HepG2 (cell line): ENCODE results near the gene MYO10. TPM values are rescaled to one million over a fixed set of nuclear protein-coding genes. Genes with fewer than 3 reads are reported as not detected.

Source experiments
- ATAC-seq: fragments of 200-7000 bp; cut with Tn5 transposase; 3 replicates; pipeline ENCODE4 v1.9.1; 2020; ENCODE audit warnings: mild to moderate bottlenecking, moderate library complexity
- BruUV-seq: library from RNA; stranded (reverse); fragments of 400-500 nt; replicated peaks from 2 replicates; lab custom pipeline; 2021; lab: Mats Ljungman, UMichigan
- CTCF ChIA-PET: fragments of 300-600 bp; formaldehyde crosslinking; extraction: SDS; loops from one replicate; lab custom pipeline; 2021; ENCODE audit warnings: low total read pairs, inconsistent platforms, low intra/inter-chr PET ratio; lab: Yijun Ruan, JAX
- POLR2A ChIA-PET: fragments of 350-600 bp; sonication (Branson Sonifier 250); formaldehyde crosslinking; loops from one replicate; lab custom pipeline; 2020; ENCODE audit warnings: antibody characterized with exemption, inconsistent platforms; lab: Yijun Ruan, JAX
- DNase-seq: peaks from one replicate; pipeline ENCODE4 v3.0.0-alpha.2; 2015; ENCODE audit warnings: low spot score
- FAIRE-seq: peaks from 3 replicates; lab custom pipeline; 2011; peaks lifted over from hg19 to GRCh38; lab: Jason Lieb, UNC
- H2AFZ ChIP-seq: one replicate; pipeline ENCODE4 v1.6.1; 2011; ENCODE audit warnings: low read length, inconsistent platforms
- H3K27ac ChIP-seq: fragments of 300-600 bp; 3 replicates; pipeline ENCODE4 v1.8.0; 2011; ENCODE audit warnings: mixed run types, mild to moderate bottlenecking, mixed read lengths, low read length, inconsistent platforms; ENCODE audit not compliant: insufficient read depth; ENCODE audit errors: extremely low read length
- H3K27me3 ChIP-seq, 2 experiments: fragments of 200-600 bp in 1 of 2; 2 replicates in 1 of 2; 3 replicates in 1 of 2; pipeline versions ENCODE4 v1.6.0 to v1.8.0; 2011; ENCODE audit warnings: low read length in 2 of 2, mild to moderate bottlenecking in 2 of 2, moderate library complexity in 2 of 2, inconsistent platforms in 1 of 2; ENCODE audit not compliant: insufficient read depth in 2 of 2, control insufficient read depth in 1 of 2
- H3K36me3 ChIP-seq, 2 experiments: fragments of 200-600 bp in 1 of 2; replicated peaks in 1 of 2; 2 replicates in 1 of 2; 3 replicates in 1 of 2; pipeline versions ENCODE4 v1.5.1 to v1.8.0; 2011; ENCODE audit warnings: low read length in 2 of 2, inconsistent platforms in 1 of 2; ENCODE audit not compliant: insufficient read depth in 2 of 2, control insufficient read depth in 1 of 2
- H3K4me1 ChIP-seq: 2 replicates; pipeline ENCODE4 v1.5.1; 2012; ENCODE audit warnings: low read length, inconsistent platforms; ENCODE audit not compliant: insufficient read depth
- H3K4me2 ChIP-seq: 2 replicates; pipeline ENCODE4 v1.6.0; 2011; ENCODE audit warnings: low read depth, low read length, inconsistent platforms
- H3K4me3 ChIP-seq, 3 experiments: fragments of 200-600 bp in 1 of 3; sonication (generic), shearing (Covaris generic) in 1 of 3; replicated peaks in 1 of 3; 2 replicates each; pipeline ENCODE4 v1.5.1; 2011 to 2016; ENCODE audit warnings: low read length in 3 of 3, inconsistent platforms in 2 of 3, low read depth in 2 of 3, mild to moderate bottlenecking in 2 of 3, control low read depth in 1 of 3, mixed read lengths in 1 of 3; ENCODE audit not compliant: insufficient read depth in 1 of 3
- H3K79me2 ChIP-seq: one replicate; pipeline ENCODE4 v1.6.1; 2011; ENCODE audit warnings: low read length, inconsistent platforms; ENCODE audit not compliant: insufficient read depth
- H3K9ac ChIP-seq: 2 replicates; pipeline ENCODE4 v1.6.0; 2011; ENCODE audit warnings: mild to moderate bottlenecking, low read depth, low read length, inconsistent platforms; ENCODE audit not compliant: insufficient read depth
- H3K9me3 ChIP-seq: 2 replicates; pipeline ENCODE4 v1.5.1; 2012; ENCODE audit warnings: mild to moderate bottlenecking, low read length
- H4K20me1 ChIP-seq: 2 replicates; pipeline ENCODE4 v1.6.0; 2011; ENCODE audit warnings: inconsistent platforms, mild to moderate bottlenecking, low read length, moderate library complexity; ENCODE audit not compliant: insufficient read depth
- GPN1 ChIP-seq: sonication (generic); formaldehyde crosslinking; IDR thresholded peaks from 2 replicates; pipeline ENCODE4 v1.5.1; 2020; ENCODE audit warnings: missing genetic modification reagents, borderline replicate concordance
- KDM4B ChIP-seq: sonication (generic); formaldehyde crosslinking; IDR thresholded peaks from 2 replicates; pipeline ENCODE4 v1.4.0; 2020; ENCODE audit warnings: missing genetic modification reagents
- MAFF ChIP-seq: IDR thresholded peaks from 2 replicates; pipeline ENCODE4 v1.6.1; 2011; ENCODE audit warnings: low read depth, low read length, improper control_type of control experiment
- RFX3 ChIP-seq: IDR thresholded peaks from 2 replicates; pipeline ENCODE4 v1.6.1; 2016; ENCODE audit warnings: missing biosample characterization, missing genetic modification reagents
- TBP ChIP-seq: sonication (generic); formaldehyde crosslinking; IDR thresholded peaks from 2 replicates; pipeline ENCODE4 v1.5.0; 2020; ENCODE audit warnings: missing genetic modification reagents
- ZFP41 ChIP-seq: sonication (generic); formaldehyde crosslinking; IDR thresholded peaks from 2 replicates; pipeline ENCODE4 v1.4.0; 2020; ENCODE audit warnings: mild to moderate bottlenecking, missing genetic modification reagents, borderline replicate concordance
- ZNF326 ChIP-seq: sonication (generic); formaldehyde crosslinking; IDR thresholded peaks from 2 replicates; pipeline ENCODE4 v1.4.0; 2020; ENCODE audit warnings: missing genetic modification reagents, borderline replicate concordance
- WGBS: methylation state at CpG from one replicate; pipeline ENCODE4 v1.1.6; 2017; ENCODE audit warnings: low lambda C conversion rate; 5-methylcytosine and 5-hydroxymethylcytosine counted together
- in situ Hi-C: cut with HindIII; loops from 2 replicates; pipeline ENCODE4 v1.10.0; 2017; ENCODE audit warnings: low pct_unique_long_range_greater_than_20kb; ENCODE audit not compliant: extremely low pct_ligation_motif_present
- intact Hi-C: fragments of 100-400 bp; cut with micrococcal nuclease; formaldehyde crosslinking; loops from one replicate; pipeline ENCODE4 v1.10.0; 2022; ENCODE audit not compliant: unreplicated experiment
- polyA plus RNA-seq, 8 experiments: library from polyadenylated mRNA; depleted of rRNA in 3 of 8; stranded (reverse) in 7 of 8; unstranded in 1 of 8; fragments of >200 nt; fragmentation: Illumina TruSeq in 4 of 8; extraction: Trizol in 4 of 8; gene quantifications; 2 replicates each; pipeline versions ENCODE4 v1.2.1 to v1.2.3, GENCODE V29; 2011 to 2016; ENCODE audit warnings: low read depth in 4 of 8, missing spikeins in 1 of 8, mixed read lengths in 1 of 8; ENCODE audit not compliant: insufficient read depth in 1 of 8
- total RNA-seq, 5 experiments: library from RNA; depleted of rRNA; stranded (reverse); fragments of >200 nt; fragmentation: Illumina TruSeq; extraction: Trizol; gene quantifications; 2 replicates each; pipeline ENCODE4 v1.2.3, GENCODE V29; 2016; ENCODE audit warnings: low read depth in 1 of 5
- TF ChIP-seq, protein P1 (sequence below): sonication (generic); formaldehyde crosslinking; IDR thresholded peaks from 2 replicates; pipeline ENCODE4 v1.4.0; 2020; ENCODE audit warnings: missing genetic modification reagents, borderline replicate concordance
- TF ChIP-seq, protein P2 (sequence below): sonication (generic); formaldehyde crosslinking; IDR thresholded peaks from 2 replicates; pipeline ENCODE4 v1.5.0; 2020; ENCODE audit warnings: mild to moderate bottlenecking, missing genetic modification reagents, moderate library complexity
- TF ChIP-seq, protein P3 (sequence below): fragments of 450-650 bp; IDR thresholded peaks from 2 replicates; pipeline ENCODE4 v1.6.1; 2017; ENCODE audit warnings: mild to moderate bottlenecking
- TF ChIP-seq, protein P4 (sequence below): sonication (generic); formaldehyde crosslinking; IDR thresholded peaks from 2 replicates; pipeline ENCODE4 v1.8.1; 2023; ENCODE audit warnings: mild to moderate bottlenecking, missing genetic modification reagents

MYO10 gene
- total and polyA plus RNA-seq, 2 of the 13 experiments (the other 11 are each of a cell fraction or from before 2014, with no cell fraction given), result 4.5 to 14.0 TPM

DNA sequence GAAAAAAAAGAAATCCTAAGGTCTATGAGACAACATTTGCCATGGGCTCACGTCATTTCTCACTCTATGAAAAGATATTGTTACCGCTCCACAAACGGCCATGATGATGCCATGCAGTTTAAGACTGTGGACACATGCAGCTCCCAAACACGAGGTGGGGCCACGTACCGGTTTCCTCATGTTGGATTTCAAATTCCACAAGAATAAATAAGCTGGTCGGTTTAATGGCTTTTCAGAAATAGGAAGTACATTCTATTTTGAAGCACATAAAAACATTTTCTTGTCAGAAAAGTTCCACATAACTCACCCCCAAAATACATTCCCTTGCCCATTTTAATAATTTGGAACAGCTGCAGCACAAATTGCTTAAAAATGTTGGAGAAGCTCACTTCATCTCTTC, 130.6 kb downstream of the MYO10 start:
- DNase-seq, result no peak
- H3K9ac ChIP-seq, result no peak overlapping the region
- no peak for TF ChIP-seq TBP (CRISPR knock-in tag)
- TF ChIP-seq RFX3 (CRISPR knock-in tag), result no peak
- TF ChIP-seq, protein P1, sequence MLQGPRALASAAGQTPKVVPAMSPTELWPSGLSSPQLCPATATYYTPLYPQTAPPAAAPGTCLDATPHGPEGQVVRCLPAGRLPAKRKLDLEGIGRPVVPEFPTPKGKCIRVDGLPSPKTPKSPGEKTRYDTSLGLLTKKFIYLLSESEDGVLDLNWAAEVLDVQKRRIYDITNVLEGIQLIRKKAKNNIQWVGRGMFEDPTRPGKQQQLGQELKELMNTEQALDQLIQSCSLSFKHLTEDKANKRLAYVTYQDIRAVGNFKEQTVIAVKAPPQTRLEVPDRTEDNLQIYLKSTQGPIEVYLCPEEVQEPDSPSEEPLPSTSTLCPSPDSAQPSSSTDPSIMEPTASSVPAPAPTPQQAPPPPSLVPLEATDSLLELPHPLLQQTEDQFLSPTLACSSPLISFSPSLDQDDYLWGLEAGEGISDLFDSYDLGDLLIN (CRISPR knock-in tag), result no peak
- TF ChIP-seq ZFP41, result no peak
- no peak for TF ChIP-seq KDM4B (CRISPR knock-in tag)
- TF ChIP-seq ZNF326 (CRISPR knock-in tag), result no peak
- TF ChIP-seq GPN1, result no peak
- TF ChIP-seq, all 625 proteins: peak for 0
- ChIA-PET CTCF (no interaction called here), POLR2A (no interaction called here)
- Histone ChIP-seq H4K20me1 (no peaks in the 10 kb centered on the region), H3K9me3 (no peaks in the 10 kb centered on the region), H3K79me2 (no peaks in the 10 kb centered on the region), H3K36me3 (no peaks in the 10 kb centered on the region), H3K4me2 (no peak overlapping the region), H3K27me3 (no peaks in the 10 kb centered on the region), H3K4me3 (no peak overlapping the region), H2AFZ (no peak overlapping the region), H3K27ac (no peak overlapping the region), H3K4me1 (peaks cover 19% of the 10 kb centered on the region)
- 61% methylated on average over 7 of the region's 7 CpGs for WGBS
- intact Hi-C loops, result no loop called here
- in situ Hi-C loops, result no loop called here
- no peak for ATAC-seq
- BruUV-seq, result no TSS peak
- FAIRE-seq, result no peak

DNA sequence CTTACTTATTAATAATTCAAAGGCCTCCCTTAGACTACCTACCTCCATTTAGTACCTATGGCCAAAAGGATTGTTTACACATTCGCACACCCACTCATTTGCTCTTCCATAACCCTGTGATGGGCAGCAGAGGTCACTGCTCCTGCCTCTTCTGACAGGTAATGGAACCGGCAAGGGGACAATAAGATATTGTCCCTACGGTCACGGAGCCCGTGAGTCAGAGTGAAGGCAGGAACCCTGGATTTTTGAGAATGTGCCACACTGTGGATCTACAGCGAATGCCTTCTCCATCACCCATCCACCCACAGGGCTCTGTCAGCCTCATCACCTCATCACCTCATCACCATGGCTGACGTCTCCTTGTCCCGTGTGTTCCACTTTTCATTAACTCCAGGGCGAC, 132.3 kb downstream of the MYO10 start:
- no peak overlapping the region for H3K4me3 ChIP-seq
- in situ Hi-C loops (no loop called here), intact Hi-C loops (no loop called here)
- H2AFZ ChIP-seq, result no peak overlapping the region
- no peak overlapping the region for H3K27ac ChIP-seq
- CTCF ChIA-PET, result no interaction called here
- no peaks in the 10 kb centered on the region for H3K79me2 ChIP-seq
- DNase-seq (no peak), ATAC-seq (peak; percentile 73), FAIRE-seq (no peak)
- no peaks in the 10 kb centered on the region for H3K27me3 ChIP-seq
- H4K20me1 ChIP-seq, result no peaks in the 10 kb centered on the region
- no peaks in the 10 kb centered on the region for H3K36me3 ChIP-seq
- H3K9ac ChIP-seq, result no peak overlapping the region
- H3K9me3 ChIP-seq, result no peaks in the 10 kb centered on the region
- WGBS, result 64% methylated on average over 8 of the region's 9 CpGs
- TF ChIP-seq, protein P2, sequence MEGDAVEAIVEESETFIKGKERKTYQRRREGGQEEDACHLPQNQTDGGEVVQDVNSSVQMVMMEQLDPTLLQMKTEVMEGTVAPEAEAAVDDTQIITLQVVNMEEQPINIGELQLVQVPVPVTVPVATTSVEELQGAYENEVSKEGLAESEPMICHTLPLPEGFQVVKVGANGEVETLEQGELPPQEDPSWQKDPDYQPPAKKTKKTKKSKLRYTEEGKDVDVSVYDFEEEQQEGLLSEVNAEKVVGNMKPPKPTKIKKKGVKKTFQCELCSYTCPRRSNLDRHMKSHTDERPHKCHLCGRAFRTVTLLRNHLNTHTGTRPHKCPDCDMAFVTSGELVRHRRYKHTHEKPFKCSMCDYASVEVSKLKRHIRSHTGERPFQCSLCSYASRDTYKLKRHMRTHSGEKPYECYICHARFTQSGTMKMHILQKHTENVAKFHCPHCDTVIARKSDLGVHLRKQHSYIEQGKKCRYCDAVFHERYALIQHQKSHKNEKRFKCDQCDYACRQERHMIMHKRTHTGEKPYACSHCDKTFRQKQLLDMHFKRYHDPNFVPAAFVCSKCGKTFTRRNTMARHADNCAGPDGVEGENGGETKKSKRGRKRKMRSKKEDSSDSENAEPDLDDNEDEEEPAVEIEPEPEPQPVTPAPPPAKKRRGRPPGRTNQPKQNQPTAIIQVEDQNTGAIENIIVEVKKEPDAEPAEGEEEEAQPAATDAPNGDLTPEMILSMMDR (CRISPR knock-in tag), result peak; percentile 26; the same call in 1 of the 2 replicates
- TF ChIP-seq MAFF (no peak), ZFP41 (no peak)
- TF ChIP-seq, protein P3, sequence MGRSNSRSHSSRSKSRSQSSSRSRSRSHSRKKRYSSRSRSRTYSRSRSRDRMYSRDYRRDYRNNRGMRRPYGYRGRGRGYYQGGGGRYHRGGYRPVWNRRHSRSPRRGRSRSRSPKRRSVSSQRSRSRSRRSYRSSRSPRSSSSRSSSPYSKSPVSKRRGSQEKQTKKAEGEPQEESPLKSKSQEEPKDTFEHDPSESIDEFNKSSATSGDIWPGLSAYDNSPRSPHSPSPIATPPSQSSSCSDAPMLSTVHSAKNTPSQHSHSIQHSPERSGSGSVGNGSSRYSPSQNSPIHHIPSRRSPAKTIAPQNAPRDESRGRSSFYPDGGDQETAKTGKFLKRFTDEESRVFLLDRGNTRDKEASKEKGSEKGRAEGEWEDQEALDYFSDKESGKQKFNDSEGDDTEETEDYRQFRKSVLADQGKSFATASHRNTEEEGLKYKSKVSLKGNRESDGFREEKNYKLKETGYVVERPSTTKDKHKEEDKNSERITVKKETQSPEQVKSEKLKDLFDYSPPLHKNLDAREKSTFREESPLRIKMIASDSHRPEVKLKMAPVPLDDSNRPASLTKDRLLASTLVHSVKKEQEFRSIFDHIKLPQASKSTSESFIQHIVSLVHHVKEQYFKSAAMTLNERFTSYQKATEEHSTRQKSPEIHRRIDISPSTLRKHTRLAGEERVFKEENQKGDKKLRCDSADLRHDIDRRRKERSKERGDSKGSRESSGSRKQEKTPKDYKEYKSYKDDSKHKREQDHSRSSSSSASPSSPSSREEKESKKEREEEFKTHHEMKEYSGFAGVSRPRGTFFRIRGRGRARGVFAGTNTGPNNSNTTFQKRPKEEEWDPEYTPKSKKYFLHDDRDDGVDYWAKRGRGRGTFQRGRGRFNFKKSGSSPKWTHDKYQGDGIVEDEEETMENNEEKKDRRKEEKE, result no peak
- TF ChIP-seq, protein P4, sequence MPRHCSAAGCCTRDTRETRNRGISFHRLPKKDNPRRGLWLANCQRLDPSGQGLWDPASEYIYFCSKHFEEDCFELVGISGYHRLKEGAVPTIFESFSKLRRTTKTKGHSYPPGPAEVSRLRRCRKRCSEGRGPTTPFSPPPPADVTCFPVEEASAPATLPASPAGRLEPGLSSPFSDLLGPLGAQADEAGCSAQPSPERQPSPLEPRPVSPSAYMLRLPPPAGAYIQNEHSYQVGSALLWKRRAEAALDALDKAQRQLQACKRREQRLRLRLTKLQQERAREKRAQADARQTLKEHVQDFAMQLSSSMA (CRISPR knock-in tag), result no peak
- no TSS peak for BruUV-seq
- peaks cover 2% of the 10 kb centered on the region for H3K4me1 ChIP-seq
- POLR2A ChIA-PET, result no interaction called here
- no peak overlapping the region for H3K4me2 ChIP-seq
